ENCODE results near the gene ARMC7.
"Not testable (repeated sequence)": the region's sequence is repeated elsewhere in the genome, so short reads cannot be mapped to it uniquely, and the experiment has no call there.

Gene ARMC7

DNA sequence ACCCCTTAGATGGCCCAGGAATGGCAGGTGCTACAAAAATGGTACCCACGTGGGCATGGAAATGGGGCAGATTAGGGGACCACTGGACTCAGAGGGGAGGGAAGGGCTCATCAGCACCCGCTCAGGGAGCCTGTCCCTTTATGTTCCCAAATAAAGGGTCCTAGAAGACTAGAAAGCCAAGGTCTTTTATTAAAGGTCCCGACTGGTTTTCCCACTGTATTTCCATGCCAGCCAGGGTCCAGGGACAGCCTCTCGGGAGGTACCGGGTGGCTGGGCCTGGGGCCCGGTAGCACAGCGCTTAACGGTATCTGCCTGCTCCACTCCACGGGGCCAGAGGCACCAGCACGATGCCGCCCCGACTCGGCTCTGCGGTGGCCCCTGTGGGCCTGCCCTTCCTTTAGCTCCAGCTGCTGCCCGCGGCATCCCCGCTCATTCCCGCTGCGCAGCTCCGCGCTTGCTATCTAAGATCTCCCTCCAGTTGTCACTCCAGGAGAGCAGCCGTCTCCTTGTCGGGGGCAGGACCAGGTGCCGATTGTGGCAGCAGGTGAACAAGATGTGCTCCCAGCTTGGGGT lies 20.4 kb downstream of the ARMC7 start:
- in situ Hi-C loops (cut with HindIII; ENCODE audit: low pct_unique_long_range_greater_than_20kb, low sequenced_read_pairs), result no loop called here
- DNase-seq (ENCODE audit: low read depth in 1 of 2, low spot score in 1 of 2), result no peak
- TF ChIP-seq JUND (IDR thresholded peaks at IDR 0.05; ENCODE audit: low read depth), result no peak

DNA sequence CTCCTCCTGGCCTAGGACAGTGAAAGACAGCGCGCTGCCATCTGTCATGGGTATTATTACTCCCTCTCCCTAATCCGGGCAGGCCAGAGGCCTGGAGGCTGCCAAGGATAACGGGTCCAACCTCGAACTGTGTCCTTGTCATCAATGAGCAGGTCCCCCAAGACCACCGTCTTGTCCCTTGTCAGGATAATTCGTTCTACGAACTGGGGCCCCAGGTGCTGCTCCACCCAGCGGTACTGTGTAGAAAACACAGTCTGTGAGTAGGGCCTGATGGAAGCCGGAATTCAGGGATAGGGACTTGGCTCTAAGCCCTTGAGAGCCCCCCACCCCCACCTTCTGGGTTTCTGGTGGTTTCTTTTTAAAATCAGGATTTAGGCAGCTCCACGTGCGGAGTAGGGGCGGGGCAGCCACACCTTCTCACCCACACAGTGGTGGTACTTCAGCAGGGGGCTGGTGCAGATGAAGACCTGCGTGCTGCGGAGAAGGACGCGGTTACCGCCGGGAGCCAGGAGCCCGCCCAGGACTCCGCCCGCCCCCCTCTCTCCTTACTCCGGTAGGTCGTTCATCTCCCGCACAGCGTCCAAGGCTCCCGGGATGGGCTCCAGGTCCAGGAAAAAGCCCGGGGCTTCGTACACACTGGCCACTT lies 21.0 kb downstream of the ARMC7 start:
- peak; percentile 74 to 76 for DNase-seq (ENCODE audit: low read depth in 1 of 2, low spot score in 1 of 2)
- no peak for TF ChIP-seq JUND (IDR thresholded peaks at IDR 0.05; ENCODE audit: low read depth)
- in situ Hi-C loops (cut with HindIII; ENCODE audit: low pct_unique_long_range_greater_than_20kb, low sequenced_read_pairs), result no loop called here

DNA sequence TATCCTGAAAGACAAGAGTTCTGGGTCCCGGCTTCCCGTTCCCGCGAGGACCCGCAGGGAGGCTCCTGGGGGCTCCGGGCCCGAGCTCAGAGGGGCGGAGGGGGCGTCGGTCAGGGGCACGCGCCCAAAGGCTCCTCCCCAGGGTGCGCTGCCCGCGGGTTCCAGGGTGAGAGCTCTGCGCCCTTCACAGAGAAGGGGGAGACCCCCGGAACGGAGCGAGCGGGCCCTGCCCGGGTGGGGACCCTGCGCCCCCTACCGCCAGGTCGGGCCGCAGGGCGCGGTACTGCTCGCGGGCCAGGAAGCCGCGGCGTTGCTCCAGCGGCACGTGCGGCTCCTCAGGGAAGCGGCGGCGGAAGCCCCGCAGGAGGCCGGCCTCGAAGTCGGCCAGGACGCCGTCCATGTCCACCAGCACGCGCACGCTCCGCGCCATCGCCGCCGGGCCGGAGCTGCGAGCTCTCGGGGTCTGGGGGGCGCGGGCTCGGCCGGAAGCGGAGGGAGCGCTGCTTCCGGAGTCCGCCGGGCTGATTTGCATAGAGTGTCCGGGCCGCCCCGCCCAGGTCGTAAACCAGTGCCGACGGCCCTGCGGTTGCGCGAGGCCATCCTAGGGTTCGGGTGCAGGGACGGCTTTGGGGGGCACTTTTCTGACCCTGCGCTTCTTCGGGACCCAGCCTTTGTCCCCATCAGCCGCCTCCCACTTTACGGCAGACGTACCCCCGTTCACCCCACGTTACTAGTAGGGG lies 21.7 kb downstream of the ARMC7 start, which contains the start of gene NT5C:
NT5C (minus strand) TSS at position 465 of the 740 bp plus-strand sequence; CDS start at position 430, 35 bp downstream.
- TF ChIP-seq JUND (IDR thresholded peaks at IDR 0.05; ENCODE audit: low read depth), result no peak
- in situ Hi-C loops (cut with HindIII; ENCODE audit: low pct_unique_long_range_greater_than_20kb, low sequenced_read_pairs), result no loop called here
- peak; percentile 88 to 93 for DNase-seq (ENCODE audit: low read depth in 1 of 2, low spot score in 1 of 2)

DNA sequence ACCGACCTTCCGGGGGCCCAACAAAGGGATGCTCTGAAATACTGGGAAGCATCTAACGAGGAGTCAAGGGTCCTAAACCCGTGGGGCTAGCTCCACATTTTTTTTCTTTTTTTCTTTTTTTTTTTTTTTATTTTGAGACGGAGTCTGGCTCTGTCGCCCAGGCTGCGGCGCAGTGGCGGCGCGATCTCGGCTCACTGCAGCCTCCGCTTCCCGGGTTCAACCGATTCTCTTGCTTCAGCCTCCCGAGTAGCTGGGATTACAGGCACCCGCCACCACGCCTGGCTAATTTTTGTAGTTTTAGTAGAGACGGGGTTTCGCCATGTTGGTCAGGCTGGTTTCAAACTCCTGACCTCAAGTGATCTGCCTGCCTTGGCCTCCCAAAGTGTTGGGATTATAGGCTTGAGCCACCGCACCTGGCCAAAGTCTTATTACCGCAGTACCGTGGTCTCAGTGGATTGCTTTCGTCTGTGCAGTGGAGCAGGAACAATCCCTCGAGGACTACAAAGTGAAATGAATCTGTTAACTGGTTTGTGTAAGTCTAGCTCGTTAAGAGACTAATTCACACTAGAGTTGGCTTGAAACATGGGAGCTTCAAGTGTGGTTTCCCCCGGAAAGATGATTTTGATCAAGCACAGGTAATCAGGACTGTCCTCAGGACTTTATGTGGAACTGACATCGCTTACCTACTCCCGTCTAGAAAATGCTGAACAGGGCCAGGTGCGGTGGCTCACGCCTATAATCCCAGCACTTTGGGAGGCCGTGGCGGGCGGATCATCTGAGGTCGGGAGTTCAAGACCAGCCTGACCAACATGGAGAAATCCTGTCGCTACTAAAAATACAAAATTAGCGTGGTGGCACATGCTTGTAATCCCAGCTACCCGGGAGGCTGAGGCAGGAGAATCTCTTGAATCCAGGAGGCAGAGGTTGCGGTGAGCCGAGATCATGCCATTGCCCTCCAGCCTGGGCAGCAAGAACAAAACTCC lies 22.5 kb downstream of the ARMC7 start:
- in situ Hi-C loops (cut with HindIII; ENCODE audit: low pct_unique_long_range_greater_than_20kb, low sequenced_read_pairs); DNase-seq (ENCODE audit: low read depth in 1 of 2, low spot score in 1 of 2): not testable (repeated sequence)

DNA sequence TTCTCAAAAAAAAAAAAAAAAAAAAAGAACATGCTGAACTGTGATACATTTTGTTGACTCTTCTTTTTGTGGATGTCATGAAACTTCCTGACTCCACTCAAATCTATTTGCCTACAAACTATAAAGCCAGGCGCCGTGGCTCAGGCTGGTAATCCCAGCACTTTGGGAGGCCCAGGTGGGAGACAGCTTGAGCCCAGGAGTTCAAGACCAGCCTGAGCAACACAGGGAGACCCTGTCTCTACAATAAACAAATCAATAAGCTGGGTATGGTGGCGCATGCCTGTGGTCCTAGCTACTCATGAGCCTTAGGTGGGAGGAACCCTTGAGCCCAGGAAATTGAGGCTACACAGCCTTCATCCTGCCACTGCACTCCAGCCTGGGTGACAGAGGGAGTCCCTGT lies 23.2 kb downstream of the ARMC7 start:
- DNase-seq (ENCODE audit: low read depth in 1 of 2, low spot score in 1 of 2), result no peak
- TF ChIP-seq JUND (IDR thresholded peaks at IDR 0.05; ENCODE audit: low read depth), result no peak
- in situ Hi-C loops (cut with HindIII; ENCODE audit: low pct_unique_long_range_greater_than_20kb, low sequenced_read_pairs), result no loop called here

DNA sequence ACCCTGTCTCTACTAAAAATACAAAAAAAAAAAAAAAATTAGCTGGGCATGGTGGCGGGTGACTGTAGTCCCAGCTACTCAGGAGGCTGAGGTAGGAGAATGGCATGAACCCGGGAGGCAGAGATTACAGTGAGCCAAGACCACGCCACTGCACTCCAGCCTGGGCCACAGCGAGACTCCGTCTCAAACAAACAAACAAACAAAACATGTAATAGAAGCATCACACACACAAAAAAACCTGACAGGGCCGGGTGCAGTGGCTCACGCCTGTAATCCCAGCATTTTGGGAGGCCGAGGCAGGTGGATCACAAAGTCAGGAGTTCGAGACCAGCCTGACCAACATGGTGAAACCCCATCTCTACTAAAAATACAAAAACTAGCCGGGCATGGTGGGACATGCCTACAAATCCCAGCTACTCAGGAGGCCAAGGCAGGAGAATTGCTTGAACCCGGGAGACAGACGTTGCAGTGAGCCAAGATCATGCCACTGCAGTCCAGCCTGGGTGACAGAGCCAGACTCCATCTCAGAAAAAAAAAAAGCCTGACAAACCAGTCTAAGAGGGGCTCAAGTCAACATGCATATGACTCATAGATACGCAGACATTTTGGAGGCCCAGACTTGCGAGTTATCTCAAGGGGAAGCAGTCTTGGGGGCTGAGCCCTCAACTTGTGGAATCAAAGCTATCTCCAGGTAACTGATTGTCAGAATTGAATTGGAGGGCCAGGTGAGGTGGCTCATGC lies 24.0 kb downstream of the ARMC7 start:
- in situ Hi-C loops (cut with HindIII; ENCODE audit: low pct_unique_long_range_greater_than_20kb, low sequenced_read_pairs), result not testable (repeated sequence)

DNA sequence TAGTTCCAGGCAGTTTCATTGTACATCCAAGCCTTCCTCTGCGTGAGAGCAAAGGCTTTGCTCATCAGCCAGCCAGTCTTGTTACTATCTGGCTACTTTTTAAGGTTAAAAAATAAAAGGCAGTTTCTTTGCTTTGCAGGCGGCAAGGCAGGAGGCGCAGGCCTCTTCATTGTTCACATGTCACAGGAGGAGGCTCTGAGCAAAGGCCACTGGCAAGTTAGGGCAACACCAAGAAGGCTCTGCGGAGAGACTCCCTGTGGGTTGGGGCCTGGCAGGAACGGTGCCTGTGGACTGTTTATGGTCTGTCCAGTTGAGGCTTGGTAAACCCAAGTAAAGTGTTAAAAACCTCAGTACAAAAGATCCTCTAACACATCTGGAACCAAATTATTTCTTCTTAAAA lies 25.7 kb downstream of the ARMC7 start:
- no peak for TF ChIP-seq JUND (IDR thresholded peaks at IDR 0.05; ENCODE audit: low read depth)
- DNase-seq (ENCODE audit: low read depth in 1 of 2, low spot score in 1 of 2), result no peak
- in situ Hi-C loops (cut with HindIII; ENCODE audit: low pct_unique_long_range_greater_than_20kb, low sequenced_read_pairs), result no loop called here

More for the DNA sequence above, 24.0 kb downstream of the ARMC7 start:
- DNase-seq (ENCODE audit: low read depth in 1 of 2, low spot score in 1 of 2), result not testable (repeated sequence)

DNA sequence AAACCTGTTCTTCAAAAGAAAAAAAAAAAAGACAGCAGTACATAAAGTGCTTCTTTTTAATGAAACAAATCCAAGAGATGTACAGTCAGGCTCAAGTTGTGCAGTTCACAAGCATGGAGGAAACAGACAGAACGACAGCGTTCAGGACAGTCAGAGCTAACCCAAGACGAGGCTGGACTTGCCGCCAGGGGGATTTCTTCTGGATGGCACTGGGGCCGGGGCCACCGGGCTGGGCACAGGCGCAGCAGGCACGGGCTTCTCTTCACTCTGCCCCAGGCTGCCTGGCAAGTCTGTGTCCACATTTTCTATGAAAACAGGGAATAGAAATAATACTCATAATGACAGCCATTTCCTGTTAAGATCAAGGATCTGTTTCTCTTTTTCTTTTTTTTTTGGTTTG lies 26.2 kb downstream of the ARMC7 start:
- no peak for DNase-seq (ENCODE audit: low read depth in 1 of 2, low spot score in 1 of 2)
- in situ Hi-C loops (cut with HindIII; ENCODE audit: low pct_unique_long_range_greater_than_20kb, low sequenced_read_pairs), result no loop called here
- no peak for TF ChIP-seq JUND (IDR thresholded peaks at IDR 0.05; ENCODE audit: low read depth)

DNA sequence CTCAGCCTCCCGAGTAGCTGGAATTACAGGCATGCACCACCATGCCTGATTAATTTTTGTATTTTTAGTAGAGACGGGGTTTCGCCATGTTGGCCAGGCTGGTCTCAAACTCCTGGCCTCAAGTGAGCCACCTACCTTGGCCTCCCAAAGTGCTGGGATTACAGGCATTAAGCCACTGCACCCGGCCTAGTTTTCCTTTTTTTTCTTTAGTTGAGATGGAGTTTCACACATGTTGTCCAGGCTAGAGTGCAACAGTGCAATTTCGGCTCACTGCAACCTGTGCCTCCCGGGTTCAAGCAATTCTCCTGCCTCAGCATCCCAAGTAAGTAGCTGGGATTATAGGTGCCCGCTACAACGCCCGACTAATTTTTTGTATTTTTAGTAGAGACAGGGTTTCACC lies 28.0 kb downstream of the ARMC7 start:
- DNase-seq (ENCODE audit: low read depth in 1 of 2, low spot score in 1 of 2); in situ Hi-C loops (cut with HindIII; ENCODE audit: low pct_unique_long_range_greater_than_20kb, low sequenced_read_pairs): not testable (repeated sequence)

DNA sequence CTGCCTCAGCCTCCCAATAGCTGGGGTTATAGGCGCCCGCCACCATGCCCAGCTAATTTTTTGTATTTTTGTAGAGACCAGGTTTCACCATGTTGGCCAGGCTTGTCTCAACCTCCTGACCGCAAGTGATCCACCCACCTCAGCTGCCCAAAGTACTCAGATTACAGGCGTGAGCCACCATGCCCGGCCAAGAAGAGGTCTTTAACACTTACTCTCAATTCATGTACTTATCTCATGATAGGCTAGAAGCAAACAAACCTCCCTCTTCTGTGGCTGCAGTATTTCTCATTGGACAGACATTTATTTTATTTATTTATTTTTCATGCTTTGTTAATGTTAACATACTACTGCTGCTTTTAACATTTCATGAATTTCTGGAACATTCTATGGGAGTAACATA lies 28.8 kb downstream of the ARMC7 start:
- TF ChIP-seq JUND (IDR thresholded peaks at IDR 0.05; ENCODE audit: low read depth), result no peak
- in situ Hi-C loops (cut with HindIII; ENCODE audit: low pct_unique_long_range_greater_than_20kb, low sequenced_read_pairs), result no loop called here
- DNase-seq (ENCODE audit: low read depth in 1 of 2, low spot score in 1 of 2), result no peak

DNA sequence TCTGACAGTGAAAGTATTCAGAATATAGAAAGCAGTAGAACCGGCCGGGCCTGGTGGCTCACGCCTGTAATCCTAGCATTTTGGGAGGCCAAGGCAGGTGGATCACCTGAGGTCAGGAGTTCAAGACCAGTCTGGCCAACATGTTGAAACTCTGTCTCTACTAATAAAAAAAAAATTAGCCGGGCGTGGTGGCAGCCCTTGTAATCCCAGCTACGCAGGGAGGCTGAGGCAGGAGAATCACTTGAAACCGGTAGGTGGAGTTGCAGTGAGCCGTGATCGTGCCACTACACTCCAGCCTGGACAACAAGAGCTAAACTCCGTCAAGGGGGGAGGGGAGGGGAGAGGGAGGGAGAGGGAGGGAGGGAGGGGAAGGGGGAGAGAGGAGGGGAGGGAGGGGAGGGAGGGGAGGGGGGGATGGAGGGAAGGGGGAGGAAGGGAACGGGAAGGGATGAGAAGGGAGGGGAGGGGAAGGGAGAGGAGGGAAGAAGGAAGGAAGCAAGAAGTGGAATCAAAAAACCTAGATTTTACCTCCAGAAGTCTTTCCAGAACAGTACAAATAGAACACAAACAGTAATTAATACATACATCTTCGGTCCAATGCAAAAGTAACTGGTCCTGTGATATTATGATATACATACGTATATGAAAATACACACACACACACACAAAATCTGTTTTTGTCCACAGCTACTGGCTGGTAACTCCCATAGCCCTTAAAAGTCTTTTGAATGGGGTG lies 32.6 kb downstream of the ARMC7 start:
- no peak for DNase-seq (ENCODE audit: low read depth in 1 of 2, low spot score in 1 of 2)
- no peak for TF ChIP-seq JUND (IDR thresholded peaks at IDR 0.05; ENCODE audit: low read depth)
- in situ Hi-C loops (cut with HindIII; ENCODE audit: low pct_unique_long_range_greater_than_20kb, low sequenced_read_pairs), result no loop called here
